ENCODE data around the gene RMRP.

RMRP gene

GRCh38 chr9:35669331-35670145, 11.7 kb upstream of the RMRP start:
- H3K9me3 ChIP-seq (ENCODE audit: insufficient read depth, low read length) = no peaks in the 10 kb centered on the region
- H3F3A ChIP-seq (ENCODE audit: insufficient read depth) = peaks cover 13% of the 10 kb centered on the region
- H3K36me3 ChIP-seq (ENCODE audit: low read length) = no peaks in the 10 kb centered on the region
- no peaks in the 10 kb centered on the region for H3K9me2 ChIP-seq (replicated peaks; ENCODE audit: insufficient read depth, low read length)
- no peak overlapping the region for H3K4me3 ChIP-seq (ENCODE audit: insufficient read depth, low read length, poor library complexity, severe bottlenecking)
- no peak overlapping the region for H3K27ac ChIP-seq (ENCODE audit: low read depth, low read length)
- H2AFZ ChIP-seq (ENCODE audit: low read depth, low read length, severe bottlenecking) = no peak overlapping the region
- H3K79me2 ChIP-seq (ENCODE audit: insufficient read depth, low read length) = no peaks in the 10 kb centered on the region
- TF ChIP-seq EZH2phosphoT487 (conservative IDR thresholded peaks at IDR 0.05; ENCODE audit: low read length) (no peak), CTCF (IDR thresholded peaks at IDR 0.05; ENCODE audit: insufficient read depth, low read length, poor library complexity, severe bottlenecking) (no peak)
- H3K9ac ChIP-seq (ENCODE audit: low read length) = no peak overlapping the region
- no peak overlapping the region for H3K4me2 ChIP-seq (ENCODE audit: low read depth, low read length, poor library complexity, severe bottlenecking)
- no peaks in the 10 kb centered on the region for H4K20me1 ChIP-seq (ENCODE audit: low read depth, low read length)
- no peaks in the 10 kb centered on the region for H3K27me3 ChIP-seq (ENCODE audit: low read length)

GRCh38 chr9:35667939-35668338, 10.1 kb upstream of the RMRP start:
- H3K9ac ChIP-seq (ENCODE audit: low read length) = no peak overlapping the region
- H3K27ac ChIP-seq (ENCODE audit: low read depth, low read length) = no peak overlapping the region
- TF ChIP-seq CTCF (IDR thresholded peaks at IDR 0.05; ENCODE audit: insufficient read depth, low read length, poor library complexity, severe bottlenecking) = no peak
- no peak for TF ChIP-seq EZH2phosphoT487 (conservative IDR thresholded peaks at IDR 0.05; ENCODE audit: low read length)
- 0 out of 2 replicates have a peak, but pooled peaks cover 8% of the 10 kb centered on the region for H3K79me2 ChIP-seq (ENCODE audit: insufficient read depth, low read length)
- no peak overlapping the region for H3K4me2 ChIP-seq (ENCODE audit: low read depth, low read length, poor library complexity, severe bottlenecking)
- H2AFZ ChIP-seq (ENCODE audit: low read depth, low read length, severe bottlenecking) = no peak overlapping the region
- H3K36me3 ChIP-seq (ENCODE audit: low read length) = no peaks in the 10 kb centered on the region
- no peak overlapping the region for H3K4me3 ChIP-seq (ENCODE audit: insufficient read depth, low read length, poor library complexity, severe bottlenecking)
- H3K27me3 ChIP-seq (ENCODE audit: low read length) = no peaks in the 10 kb centered on the region
- no peaks in the 10 kb centered on the region for H3K9me2 ChIP-seq (replicated peaks; ENCODE audit: insufficient read depth, low read length)
- H4K20me1 ChIP-seq (ENCODE audit: low read depth, low read length) = no peaks in the 10 kb centered on the region
- H3F3A ChIP-seq (ENCODE audit: insufficient read depth) = peaks cover 27% of the 10 kb centered on the region
- no peaks in the 10 kb centered on the region for H3K9me3 ChIP-seq (ENCODE audit: insufficient read depth, low read length)

GRCh38 chr9:35666549-35666948, 8.7 kb upstream of the RMRP start:
- Histone ChIP-seq H3K27ac (ENCODE audit: low read depth, low read length) (no peak overlapping the region), H4K20me1 (ENCODE audit: low read depth, low read length) (no peaks in the 10 kb centered on the region), H3K27me3 (ENCODE audit: low read length) (no peaks in the 10 kb centered on the region), H3K4me2 (ENCODE audit: low read depth, low read length, poor library complexity, severe bottlenecking) (no peak overlapping the region), H3K9ac (ENCODE audit: low read length) (no peak overlapping the region), H3F3A (ENCODE audit: insufficient read depth) (peaks cover 34% of the 10 kb centered on the region), H3K4me3 (ENCODE audit: insufficient read depth, low read length, poor library complexity, severe bottlenecking) (no peak overlapping the region), H3K79me2 (ENCODE audit: insufficient read depth, low read length) (0 out of 2 replicates have a peak, but pooled peaks cover 8% of the 10 kb centered on the region), H3K9me2 (replicated peaks; ENCODE audit: insufficient read depth, low read length) (no peaks in the 10 kb centered on the region), H3K9me3 (ENCODE audit: insufficient read depth, low read length) (no peaks in the 10 kb centered on the region), H3K36me3 (ENCODE audit: low read length) (no peaks in the 10 kb centered on the region), H2AFZ (ENCODE audit: low read depth, low read length, severe bottlenecking) (no peak overlapping the region)
- TF ChIP-seq CTCF (IDR thresholded peaks at IDR 0.05; ENCODE audit: insufficient read depth, low read length, poor library complexity, severe bottlenecking) (no peak), EZH2phosphoT487 (conservative IDR thresholded peaks at IDR 0.05; ENCODE audit: low read length) (no peak)

Data from SU-DHL-6 (cell line).